ENCODE measurements around the gene STAM2. TPM values are rescaled to one million over a fixed set of nuclear protein-coding genes. Genes with fewer than 3 reads are reported as not detected.
A peak's percentile ranks its signal among the peaks of the same experiment; 100 is the strongest.
"Not testable (repeated sequence)": the region's sequence is repeated elsewhere in the genome, so short reads cannot be mapped to it uniquely, and the experiment has no call there.

STAM2 gene
- total RNA-seq, 2 donors from 2014 or later, result 25.7 to 34.0 TPM

DNA sequence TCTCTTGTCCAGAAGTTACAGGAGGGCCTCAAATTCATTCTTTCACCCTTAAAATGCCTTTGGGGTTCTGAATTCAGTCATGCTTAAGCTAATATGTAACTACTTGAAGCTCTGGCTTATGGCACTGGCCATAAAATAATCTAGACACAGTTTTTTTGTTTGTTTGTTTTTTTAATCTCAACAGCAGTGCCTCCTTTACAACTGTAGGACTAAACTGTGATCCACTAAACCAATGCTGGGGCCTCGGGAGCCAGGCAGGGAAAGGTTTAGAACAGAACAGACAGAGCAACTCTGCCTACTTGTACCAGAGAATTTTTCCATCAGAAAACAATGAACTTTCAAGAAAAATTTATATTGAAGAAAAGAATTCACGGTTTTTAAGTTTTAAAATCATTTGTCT, 1.7 kb downstream of the STAM2 start:
- DNase-seq (no peak), ATAC-seq (no peak)
- Histone ChIP-seq H3K27me3 (no peaks in the 10 kb centered on the region), H3K27ac (peak overlapping the region in 3 of 4 donors; percentile 95 to 99 (median 97)), H3K36me3 (replicated peaks in 1 of 2; ENCODE audit: insufficient read depth in 1 of 2, low read depth in 2 of 2) (no peaks in the 10 kb centered on the region), H3K4me3 (no peak overlapping the region), H3K9me3 (no peaks in the 10 kb centered on the region), H3K4me1 (peaks cover 50% of the 10 kb centered on the region)
- WGBS, 2 donors, result 18 to 19% methylated on average over 2 of the region's 2 CpGs
- TF ChIP-seq, protein P1, sequence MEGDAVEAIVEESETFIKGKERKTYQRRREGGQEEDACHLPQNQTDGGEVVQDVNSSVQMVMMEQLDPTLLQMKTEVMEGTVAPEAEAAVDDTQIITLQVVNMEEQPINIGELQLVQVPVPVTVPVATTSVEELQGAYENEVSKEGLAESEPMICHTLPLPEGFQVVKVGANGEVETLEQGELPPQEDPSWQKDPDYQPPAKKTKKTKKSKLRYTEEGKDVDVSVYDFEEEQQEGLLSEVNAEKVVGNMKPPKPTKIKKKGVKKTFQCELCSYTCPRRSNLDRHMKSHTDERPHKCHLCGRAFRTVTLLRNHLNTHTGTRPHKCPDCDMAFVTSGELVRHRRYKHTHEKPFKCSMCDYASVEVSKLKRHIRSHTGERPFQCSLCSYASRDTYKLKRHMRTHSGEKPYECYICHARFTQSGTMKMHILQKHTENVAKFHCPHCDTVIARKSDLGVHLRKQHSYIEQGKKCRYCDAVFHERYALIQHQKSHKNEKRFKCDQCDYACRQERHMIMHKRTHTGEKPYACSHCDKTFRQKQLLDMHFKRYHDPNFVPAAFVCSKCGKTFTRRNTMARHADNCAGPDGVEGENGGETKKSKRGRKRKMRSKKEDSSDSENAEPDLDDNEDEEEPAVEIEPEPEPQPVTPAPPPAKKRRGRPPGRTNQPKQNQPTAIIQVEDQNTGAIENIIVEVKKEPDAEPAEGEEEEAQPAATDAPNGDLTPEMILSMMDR (IDR thresholded peaks at IDR 0.05), result peak in 1 of 7 experiments; percentile 5
- TF ChIP-seq POLR2A (IDR thresholded peaks at IDR 0.05), result no peak
- intact Hi-C loops (cut with DNase I), result no loop called here

DNA sequence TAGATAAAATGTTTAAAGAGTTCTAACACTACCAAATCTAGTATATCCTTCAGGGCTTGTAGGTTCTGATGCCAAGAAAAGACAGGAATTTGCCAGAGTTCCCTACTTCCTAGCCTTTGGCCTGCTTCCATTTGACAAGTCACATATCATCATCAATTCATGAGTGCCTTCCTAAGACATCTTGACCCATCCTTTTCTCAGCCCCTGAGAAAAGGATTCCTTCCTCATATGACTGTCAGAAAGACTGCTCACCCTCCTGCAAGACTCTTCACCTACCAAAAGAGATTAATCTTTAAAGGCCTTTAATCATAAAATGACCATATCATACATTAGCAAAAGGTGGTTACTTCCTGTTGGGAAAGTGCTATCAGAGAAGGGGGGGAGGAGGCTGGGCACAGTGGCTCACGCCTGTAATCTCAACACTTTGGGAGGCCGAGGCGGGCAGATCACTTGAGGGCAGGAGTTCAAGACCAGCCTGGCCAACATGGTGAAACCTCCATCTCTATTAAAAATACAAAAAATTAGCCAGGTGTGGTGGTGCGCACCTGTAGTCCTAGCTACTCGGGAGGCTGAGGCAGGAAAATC, 3.3 kb downstream of the STAM2 start:
- H3K4me1 ChIP-seq, result peaks cover 59% of the 10 kb centered on the region
- WGBS, 2 donors, result 56 to 67% methylated on average over 5 of the region's 5 CpGs
- peak overlapping the region; percentile 51 to 97 (median 66) for H3K27ac ChIP-seq
- peak in 2 of 4 donors; percentile 30 to 34 for DNase-seq
- intact Hi-C loops (cut with DNase I); H3K9me3 ChIP-seq; ATAC-seq; H3K36me3 ChIP-seq (replicated peaks in 1 of 2; ENCODE audit: insufficient read depth in 1 of 2, low read depth in 2 of 2); H3K27me3 ChIP-seq; H3K4me3 ChIP-seq: not testable (repeated sequence)

DNA sequence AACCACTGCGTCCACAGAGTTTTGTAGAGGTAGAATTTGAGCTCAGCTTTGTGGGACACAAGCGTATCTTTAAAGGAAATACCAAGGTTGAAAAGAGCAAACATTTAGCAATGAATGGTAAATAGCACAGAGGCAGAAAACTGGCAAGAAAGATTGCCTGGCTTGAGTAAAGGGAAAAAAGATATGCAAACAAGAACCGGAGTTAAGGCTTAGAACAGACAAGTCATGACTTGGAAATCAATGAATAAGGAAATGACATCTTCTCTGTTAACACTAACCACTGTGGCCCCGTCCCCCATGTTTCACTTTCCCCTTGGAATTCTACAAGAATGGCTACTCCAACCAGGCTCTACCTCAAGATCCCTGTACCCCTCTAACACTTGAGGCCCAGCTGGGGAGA, 3.8 kb downstream of the STAM2 start:
- Histone ChIP-seq H3K9me3 (no peaks in the 10 kb centered on the region), H3K4me1 (peaks cover 64% of the 10 kb centered on the region), H3K36me3 (replicated peaks in 1 of 2; ENCODE audit: insufficient read depth in 1 of 2, low read depth in 2 of 2) (no peaks in the 10 kb centered on the region), H3K4me3 (no peak overlapping the region), H3K27ac (peak overlapping the region; percentile 51 to 97 (median 66)), H3K27me3 (no peaks in the 10 kb centered on the region)
- intact Hi-C loops (cut with DNase I), result no loop called here
- TF ChIP-seq, protein P1 (IDR thresholded peaks at IDR 0.05), result no peak
- TF ChIP-seq POLR2A (IDR thresholded peaks at IDR 0.05), result peak in 1 of 3 donors; percentile 13
- 9 to 13% methylated on average over 4 of the region's 4 CpGs for WGBS, 2 donors
- peak; percentile 22 to 70 (median 36) for DNase-seq
- ATAC-seq, result peak; percentile 36

DNA sequence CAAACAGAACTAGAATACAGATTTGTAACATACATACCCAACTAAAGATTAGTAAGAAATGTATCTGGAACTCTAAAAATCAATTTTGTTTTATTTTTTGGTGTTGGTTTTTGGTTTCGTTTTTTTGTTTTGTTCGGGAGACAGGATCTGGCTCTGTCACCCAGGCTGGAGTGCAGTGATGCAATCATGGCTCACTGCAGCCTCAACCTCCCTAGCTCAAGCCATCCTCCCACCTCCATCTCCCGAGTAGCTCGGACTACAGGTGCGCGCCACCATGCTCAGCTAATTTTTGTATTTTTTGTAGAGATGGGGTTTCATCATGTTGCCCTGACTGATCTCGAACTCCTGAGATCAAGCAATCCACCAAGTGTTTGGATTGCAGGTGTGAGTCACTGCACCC, 6.4 kb downstream of the STAM2 start:
- intact Hi-C loops (cut with DNase I), result loop anchor here (10.0 kb wide), 1 partner anchor 134 kb away; no protein-coding TSS in a partner anchor
- 64 to 65% methylated on average over 7 of the region's 7 CpGs for WGBS, 2 donors
- H3K27ac ChIP-seq, result peak overlapping the region in 2 of 4 donors; percentile 24 to 32
- not testable (repeated sequence) for ATAC-seq; DNase-seq; H3K27me3 ChIP-seq; H3K9me3 ChIP-seq; H3K4me3 ChIP-seq; H3K36me3 ChIP-seq (replicated peaks in 1 of 2; ENCODE audit: insufficient read depth in 1 of 2, low read depth in 2 of 2)
- H3K4me1 ChIP-seq, result peaks cover 83% of the 10 kb centered on the region

DNA sequence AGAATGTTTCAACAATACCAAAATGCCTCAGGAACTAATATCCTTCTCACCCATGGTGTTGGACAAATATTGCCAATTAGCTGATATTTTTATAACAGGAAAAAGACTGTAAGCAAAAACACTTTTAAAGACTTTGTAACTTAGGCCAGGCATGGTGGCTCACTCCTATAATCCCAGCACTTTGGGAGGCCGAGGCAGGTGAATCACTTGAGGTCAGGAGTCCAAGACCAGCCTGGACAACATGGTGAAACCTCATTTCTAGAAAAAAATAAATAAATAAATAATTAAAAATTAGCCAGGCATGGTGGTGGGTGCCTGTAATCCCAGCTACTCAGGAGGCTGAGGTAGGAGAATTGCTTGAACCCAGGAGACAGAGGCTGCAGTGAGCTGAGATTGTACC, 8.1 kb downstream of the STAM2 start:
- not testable (repeated sequence) for H3K9me3 ChIP-seq; ATAC-seq; H3K36me3 ChIP-seq (replicated peaks in 1 of 2; ENCODE audit: insufficient read depth in 1 of 2, low read depth in 2 of 2); H3K27me3 ChIP-seq; H3K4me3 ChIP-seq; DNase-seq
- Histone ChIP-seq H3K27ac (peak overlapping the region in 3 of 4 donors; percentile 5 to 47 (median 16)), H3K4me1 (peaks cover 83% of the 10 kb centered on the region)
- WGBS, 2 donors, result 63 to 67% methylated on average over 1 of the region's 1 CpG
- intact Hi-C loops (cut with DNase I), result loop anchor here (10.0 kb wide), 1 partner anchor 133 kb away; no protein-coding TSS in a partner anchor

DNA sequence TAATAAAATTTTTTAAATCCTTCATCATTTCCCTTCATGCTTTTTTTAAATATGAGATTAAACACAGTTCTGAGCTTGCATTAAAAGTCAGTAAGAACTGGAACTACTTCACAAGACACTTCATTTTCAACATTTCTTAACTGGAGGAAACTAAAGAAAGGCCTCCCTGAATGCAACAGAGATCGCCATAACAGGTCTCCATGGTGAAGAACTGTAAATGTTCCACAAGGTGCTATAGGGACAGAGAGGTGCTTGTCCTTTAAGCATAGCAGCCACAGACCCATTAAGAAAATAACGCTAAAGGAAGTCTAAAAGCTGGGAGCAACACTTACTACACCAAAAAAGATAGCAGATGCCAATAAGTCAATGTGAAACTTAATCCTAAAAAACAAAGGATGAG, 8.5 kb downstream of the STAM2 start:
- TF ChIP-seq, protein P1 (IDR thresholded peaks at IDR 0.05), result no peak
- TF ChIP-seq POLR2A (IDR thresholded peaks at IDR 0.05), result no peak
- Histone ChIP-seq H3K27me3 (no peaks in the 10 kb centered on the region), H3K9me3 (no peaks in the 10 kb centered on the region), H3K4me3 (no peak overlapping the region), H3K27ac (peak overlapping the region in 3 of 4 donors; percentile 5 to 47 (median 16)), H3K4me1 (peaks cover 79% of the 10 kb centered on the region), H3K36me3 (replicated peaks in 1 of 2; ENCODE audit: insufficient read depth in 1 of 2, low read depth in 2 of 2) (no peaks in the 10 kb centered on the region)
- ATAC-seq (no peak), DNase-seq (no peak)
- WGBS, 2 donors, result 32 to 41% methylated on average over 2 of the region's 2 CpGs
- intact Hi-C loops (cut with DNase I), result loop anchor here (10.0 kb wide), 1 partner anchor 132 kb away; no protein-coding TSS in a partner anchor

Measured in body of pancreas (tissue), 4 donors.